Hippocampal formation (tissue), 2 donors: ENCODE measurements around the gene FGD2.
"Not testable (repeated sequence)": the region's sequence is repeated elsewhere in the genome, so short reads cannot be mapped to it uniquely, and the experiment has no call there.

Experiments
- DNase-seq, 2 donors: peaks; one replicate each; lab custom pipeline; 2025; lab: John Stamatoyannopoulos, UW

The FGD2 gene

GRCh38 chr6:36990401-36990800 is 15.1 kb upstream of the FGD2 start:
- not testable (repeated sequence) for DNase-seq

GRCh38 chr6:36997811-36998722 is 7.4 kb upstream of the FGD2 start:
- DNase-seq, result peak; percentile 56 to 68

DNA sequence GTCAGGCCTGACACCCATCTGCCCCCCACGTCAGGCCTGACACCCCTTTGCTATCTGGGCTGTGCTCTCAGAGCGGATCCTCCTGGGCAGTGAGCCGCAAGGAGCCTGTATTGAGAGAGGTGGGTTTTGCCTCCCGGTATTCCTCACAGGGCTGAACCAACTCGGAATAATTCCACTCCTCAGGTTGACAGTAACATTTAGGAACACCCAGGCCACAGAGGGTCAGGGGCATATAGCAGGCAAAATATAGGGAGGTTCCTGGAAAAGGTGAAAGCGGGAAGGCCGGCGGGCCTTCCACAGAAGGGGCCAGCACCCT is 6.8 kb upstream of the FGD2 start:
- no peak for DNase-seq

- no peak for DNase-seq
These were observed 6.2 kb upstream of the FGD2 start for GRCh38 chr6:36999061-36999750.

DNA sequence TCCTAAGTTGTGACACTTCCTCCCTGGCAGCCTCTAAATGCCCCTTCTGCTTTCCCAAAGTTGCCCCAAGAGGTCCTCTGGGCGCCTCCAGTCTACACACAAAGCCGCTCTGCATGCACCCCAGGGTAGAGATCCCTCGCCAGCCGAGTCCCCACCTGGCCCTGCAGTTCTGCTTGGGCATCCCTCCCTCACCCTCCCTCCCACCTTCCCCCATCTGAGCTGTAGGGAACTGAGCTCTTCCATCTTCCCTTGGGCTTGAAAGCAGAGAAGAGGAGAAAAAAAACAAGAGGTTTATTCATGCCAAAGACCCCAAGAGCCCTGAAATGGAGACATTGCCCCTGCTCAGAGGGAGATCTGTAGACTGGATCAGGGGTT is 5.7 kb upstream of the FGD2 start:
- no peak for DNase-seq

DNA sequence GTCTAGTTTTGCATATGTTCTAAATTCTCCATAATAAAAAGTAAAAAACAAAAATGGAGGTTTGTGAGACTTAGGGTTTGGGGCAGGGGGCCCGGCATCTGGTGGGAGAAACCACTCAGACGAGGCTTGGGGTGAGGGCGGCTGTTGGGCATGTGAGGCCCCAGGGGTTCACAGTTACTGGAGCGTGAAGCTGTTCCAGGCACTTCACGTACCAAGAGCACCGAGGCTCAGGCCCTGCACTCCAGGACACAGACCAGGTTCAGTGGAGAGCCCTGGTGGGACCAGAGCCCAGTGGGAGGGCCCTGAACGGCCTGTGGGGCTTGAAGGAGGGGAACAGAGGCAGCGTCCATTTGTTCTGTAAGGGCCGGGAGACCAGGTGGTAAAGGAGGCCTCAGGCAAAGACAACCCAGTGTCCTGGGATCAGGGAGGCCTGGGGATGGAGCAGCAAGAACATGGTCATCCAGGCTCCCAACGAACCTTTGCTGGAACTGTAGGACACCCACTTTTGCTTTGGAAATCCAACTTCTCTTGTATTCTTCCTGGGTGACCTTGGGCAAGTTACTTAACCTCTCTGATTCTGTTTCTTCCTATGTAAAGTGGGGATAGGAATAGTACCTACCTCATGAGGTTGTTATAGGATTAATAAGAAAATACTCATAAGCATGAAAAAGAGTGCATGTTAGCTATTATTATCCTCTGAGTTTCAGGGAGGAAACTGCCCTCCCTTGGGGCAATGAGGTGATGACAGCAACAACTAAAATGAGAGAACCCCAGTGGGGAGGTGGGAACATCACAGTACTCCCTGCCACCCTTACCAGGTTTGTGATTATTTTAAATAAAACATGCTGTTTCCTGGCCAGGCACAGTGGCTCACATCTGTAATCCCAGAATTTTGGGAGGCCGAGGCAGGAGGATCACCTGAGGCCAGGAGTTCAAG is 1.1 kb upstream of the FGD2 start:
- DNase-seq, result no peak

- no peak for DNase-seq
These were observed 542 bp downstream of the FGD2 start for GRCh38 chr6:37005827-37006567.

DNA sequence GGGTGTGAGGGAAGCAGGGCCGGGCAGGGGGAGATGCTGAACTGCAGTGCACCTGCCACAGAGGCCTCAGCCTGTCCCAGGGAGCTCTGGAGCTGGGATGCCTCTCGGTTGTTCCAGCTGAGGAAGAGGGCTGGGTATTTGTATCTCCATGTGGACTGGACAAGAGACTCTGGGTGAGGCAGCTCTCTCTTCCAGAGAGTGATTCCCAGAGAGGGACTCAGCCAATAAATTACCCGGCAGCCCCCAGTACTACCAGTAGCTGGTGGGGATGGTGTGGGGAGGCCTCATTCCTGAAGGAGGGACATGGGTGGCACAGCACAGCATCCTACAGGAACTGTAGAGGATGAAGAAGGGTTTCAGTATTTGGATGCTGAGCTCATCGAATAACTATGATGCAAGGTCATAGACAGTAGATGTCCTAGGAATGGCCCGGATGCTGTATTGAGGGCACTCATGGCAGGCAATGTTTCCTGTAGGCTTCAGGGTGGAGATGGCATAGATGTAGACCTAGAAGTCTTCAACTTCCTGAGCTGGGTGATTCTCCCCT is 1.4 kb downstream of the FGD2 start:
- DNase-seq, result no peak

GRCh38 chr6:37007340-37008043 is 2.0 kb downstream of the FGD2 start:
- DNase-seq, result peak; percentile 29 to 34

DNA sequence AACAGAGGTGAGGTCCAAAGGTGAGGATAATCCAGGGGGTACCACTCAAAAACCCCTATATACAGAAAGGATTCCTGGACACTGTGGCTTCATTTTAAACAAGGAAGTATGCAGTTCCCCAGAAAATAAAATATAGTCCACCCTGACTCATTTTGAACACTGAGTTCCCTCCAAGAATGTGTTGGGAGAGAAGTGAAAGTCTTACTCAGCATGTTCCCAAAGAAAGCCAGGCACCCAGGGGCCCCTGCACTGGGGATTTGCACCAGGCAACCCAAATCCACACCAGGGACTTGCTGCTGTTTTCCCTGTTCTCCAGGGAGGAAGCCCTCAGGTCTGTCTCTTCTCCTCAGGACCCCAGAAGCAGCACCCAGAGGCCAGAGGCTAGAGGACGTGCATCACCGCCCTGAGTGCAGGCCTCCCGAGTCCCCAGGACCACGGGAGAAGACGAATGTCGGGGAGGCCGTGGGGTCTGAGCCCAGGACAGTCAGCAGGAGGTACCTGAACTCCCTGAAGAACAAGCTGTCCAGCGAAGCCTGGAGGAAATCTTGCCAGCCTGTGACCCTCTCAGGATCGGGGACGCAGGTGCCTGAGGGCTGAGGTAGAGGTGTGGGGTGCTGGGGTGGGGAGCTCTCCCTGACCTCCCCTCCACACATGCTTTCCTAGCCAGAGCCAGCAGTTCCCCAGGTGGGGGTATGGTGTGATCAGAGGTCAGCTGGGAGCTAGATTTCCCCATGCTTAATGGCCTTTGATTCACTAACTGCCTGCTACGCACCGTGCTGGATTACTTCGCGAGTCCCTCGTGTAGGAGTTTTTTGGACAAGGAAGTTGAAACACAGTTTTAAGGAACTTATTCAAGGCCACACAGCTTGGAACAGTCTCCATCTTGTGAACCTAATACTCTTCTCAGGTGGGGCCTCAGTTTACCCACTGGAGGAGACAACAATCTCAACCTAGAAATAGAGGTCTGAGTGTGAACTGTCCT is 3.3 kb downstream of the FGD2 start:
- DNase-seq, result no peak

GRCh38 chr6:37010402-37010892 is 5.0 kb downstream of the FGD2 start:
- DNase-seq, result no peak

GRCh38 chr6:37011656-37012378 is 6.4 kb downstream of the FGD2 start:
- no peak for DNase-seq

GRCh38 chr6:37013516-37014491 is 8.3 kb downstream of the FGD2 start:
- no peak for DNase-seq

DNA sequence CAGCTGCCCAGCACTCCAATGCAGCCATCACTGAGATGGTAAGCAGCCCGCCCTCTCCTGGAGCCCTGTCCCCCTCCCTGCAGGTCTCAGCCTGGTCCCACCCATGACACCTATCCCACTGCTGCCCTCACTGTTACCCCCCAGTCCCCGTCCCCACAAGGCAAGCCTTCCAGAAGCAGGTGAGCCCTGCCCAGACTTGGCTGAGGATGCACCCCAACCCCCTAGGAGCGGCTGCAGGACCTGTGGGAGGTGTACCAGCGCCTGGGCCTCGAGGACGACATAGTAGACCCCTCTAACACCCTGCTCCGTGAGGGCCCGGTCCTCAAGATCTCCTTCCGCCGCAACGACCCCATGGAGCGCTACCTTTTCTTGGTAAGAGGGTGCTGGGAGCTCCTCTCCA is 9.2 kb downstream of the FGD2 start:
- no peak for DNase-seq

DNA sequence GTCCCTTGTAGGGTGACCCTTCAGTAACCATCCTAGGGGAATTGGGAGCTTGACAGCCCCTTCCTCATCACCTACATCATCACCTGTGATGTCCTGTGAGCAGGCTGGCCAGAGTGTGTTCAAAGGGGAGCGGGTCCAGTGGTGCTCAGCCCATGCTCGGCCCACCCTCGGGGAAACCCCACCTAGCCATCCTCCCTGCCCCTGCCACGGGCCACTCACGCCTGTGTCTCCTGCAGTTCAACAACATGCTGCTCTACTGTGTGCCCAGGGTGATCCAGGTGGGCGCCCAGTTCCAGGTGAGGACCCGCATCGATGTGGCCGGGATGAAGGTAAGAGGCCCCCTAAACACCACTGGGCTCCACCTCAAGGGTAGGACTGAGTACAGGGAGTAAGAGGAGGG is 10.1 kb downstream of the FGD2 start:
- DNase-seq, result no peak

DNA sequence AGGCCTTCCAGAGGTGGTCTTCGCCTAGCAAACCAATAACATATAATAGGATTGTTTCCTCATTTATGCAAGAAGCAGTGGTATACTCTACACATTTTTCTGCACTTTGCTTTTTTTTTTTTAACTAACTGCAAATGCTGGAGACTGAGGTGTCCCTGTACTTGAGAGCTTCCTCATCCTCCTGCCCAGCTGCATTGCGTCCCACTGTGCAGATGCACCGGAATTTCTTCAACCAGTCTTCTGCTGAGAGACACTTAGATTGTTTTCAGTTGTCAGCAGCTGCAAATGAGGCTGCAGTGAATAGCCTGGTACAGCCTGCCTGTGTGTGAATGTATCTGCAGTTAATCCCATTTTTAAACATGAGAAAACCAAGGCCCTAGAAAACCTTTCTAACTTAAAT is 11.5 kb downstream of the FGD2 start:
- no peak for DNase-seq

- no peak for DNase-seq
These were observed 12.2 kb downstream of the FGD2 start for GRCh38 chr6:37017606-37018197.
